ENCODE results near the gene KLHL29.

DNA sequence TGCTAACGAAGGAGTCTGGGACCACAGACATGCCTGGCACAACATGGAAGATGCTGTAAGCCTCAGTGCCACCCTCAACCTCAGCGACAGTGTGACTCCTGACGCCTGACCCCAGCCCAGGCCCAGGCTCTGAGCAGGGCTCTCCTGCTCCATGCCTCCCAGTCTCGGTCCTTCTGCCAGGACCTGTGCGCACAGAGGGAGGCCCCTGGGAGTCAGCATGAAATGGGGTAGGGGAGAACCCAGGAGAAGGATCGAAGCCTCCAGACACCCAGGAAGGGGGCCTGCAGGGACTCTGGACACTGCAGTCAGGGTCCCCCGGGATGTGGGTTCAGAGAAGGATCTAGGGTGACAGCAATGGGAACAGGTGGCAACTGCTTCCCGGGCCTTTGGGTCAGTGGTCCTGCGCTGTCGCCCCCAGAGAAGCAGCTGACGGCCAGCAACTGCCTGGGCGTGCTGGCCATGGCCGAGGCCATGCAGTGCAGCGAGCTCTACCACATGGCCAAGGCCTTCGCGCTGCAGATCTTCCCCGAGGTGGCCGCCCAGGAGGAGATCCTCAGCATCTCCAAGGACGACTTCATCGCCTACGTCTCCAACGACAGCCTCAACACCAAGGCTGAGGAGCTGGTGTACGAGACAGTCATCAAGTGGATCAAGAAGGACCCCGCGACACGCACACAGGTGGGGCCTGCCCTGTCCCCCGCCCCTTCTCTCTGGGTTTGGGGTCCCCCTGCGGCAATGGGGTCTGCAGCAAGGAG is 308.0 kb downstream of the KLHL29 start:
- TF ChIP-seq, protein P1, sequence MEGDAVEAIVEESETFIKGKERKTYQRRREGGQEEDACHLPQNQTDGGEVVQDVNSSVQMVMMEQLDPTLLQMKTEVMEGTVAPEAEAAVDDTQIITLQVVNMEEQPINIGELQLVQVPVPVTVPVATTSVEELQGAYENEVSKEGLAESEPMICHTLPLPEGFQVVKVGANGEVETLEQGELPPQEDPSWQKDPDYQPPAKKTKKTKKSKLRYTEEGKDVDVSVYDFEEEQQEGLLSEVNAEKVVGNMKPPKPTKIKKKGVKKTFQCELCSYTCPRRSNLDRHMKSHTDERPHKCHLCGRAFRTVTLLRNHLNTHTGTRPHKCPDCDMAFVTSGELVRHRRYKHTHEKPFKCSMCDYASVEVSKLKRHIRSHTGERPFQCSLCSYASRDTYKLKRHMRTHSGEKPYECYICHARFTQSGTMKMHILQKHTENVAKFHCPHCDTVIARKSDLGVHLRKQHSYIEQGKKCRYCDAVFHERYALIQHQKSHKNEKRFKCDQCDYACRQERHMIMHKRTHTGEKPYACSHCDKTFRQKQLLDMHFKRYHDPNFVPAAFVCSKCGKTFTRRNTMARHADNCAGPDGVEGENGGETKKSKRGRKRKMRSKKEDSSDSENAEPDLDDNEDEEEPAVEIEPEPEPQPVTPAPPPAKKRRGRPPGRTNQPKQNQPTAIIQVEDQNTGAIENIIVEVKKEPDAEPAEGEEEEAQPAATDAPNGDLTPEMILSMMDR (IDR thresholded peaks at IDR 0.05; ENCODE audit: insufficient read depth, low read depth, low read length), result no peak
- TF ChIP-seq EZH2 (IDR thresholded peaks at IDR 0.05; ENCODE audit: insufficient read depth, low read length), result no peak
